Measurements from ENCODE around the gene GLYATL3.
"Not testable (repeated sequence)": the region's sequence is repeated elsewhere in the genome, so short reads cannot be mapped to it uniquely, and the experiment has no call there.

The GLYATL3 gene

GRCh38 chr6:49464691-49465090, 35.0 kb upstream of the GLYATL3 start:
- Histone ChIP-seq H2BK5ac (ENCODE audit: low read depth, low read length, poor library complexity, severe bottlenecking) (no peak overlapping the region), H3K18ac (ENCODE audit: low read depth in 1 of 2, low read length in 2 of 2) (no peak overlapping the region), H4K91ac (ENCODE audit: low read length) (no peak overlapping the region), H2BK15ac (ENCODE audit: low read depth, poor library complexity, severe bottlenecking) (no peak overlapping the region), H3K27ac (ENCODE audit: low read length, poor library complexity, severe bottlenecking) (no peak overlapping the region), H2BK12ac (ENCODE audit: low read length in 2 of 2) (no peak overlapping the region), H3K4me1 (ENCODE audit: control insufficient read depth, insufficient read depth, low read depth, low read length) (peaks cover 3% of the 10 kb centered on the region), H4K8ac (ENCODE audit: low read length) (no peak overlapping the region), H3K9ac (ENCODE audit: low read length) (no peak overlapping the region), H3K4ac (ENCODE audit: low read depth in 1 of 2, low read length in 2 of 2) (no peak overlapping the region), H2AK5ac (ENCODE audit: low read length, severe bottlenecking) (no peak overlapping the region), H3K4me2 (ENCODE audit: low read length, poor library complexity, severe bottlenecking) (no peak overlapping the region), H3K23ac (ENCODE audit: low read length in 2 of 2) (no peak overlapping the region), H2AFZ (ENCODE audit: low read depth, low read length) (no peak overlapping the region), H3K79me1 (replicated peaks; ENCODE audit: low read length, poor library complexity, severe bottlenecking) (peaks cover 31% of the 10 kb centered on the region), H3K27me3 (ENCODE audit: control insufficient read depth in 1 of 2, insufficient read depth in 1 of 2, low read length in 2 of 2) (no peaks in the 10 kb centered on the region), H3K36me3 (ENCODE audit: control insufficient read depth in 1 of 2, insufficient read depth in 2 of 2, low read depth in 1 of 2, low read length in 2 of 2) (no peaks in the 10 kb centered on the region), H2BK120ac (ENCODE audit: low read depth, low read length) (no peak overlapping the region), H3K14ac (ENCODE audit: low read length in 2 of 2) (no peak overlapping the region), H3K4me3 (ENCODE audit: insufficient read depth in 1 of 2, low read depth in 1 of 2, low read length in 2 of 2) (no peak overlapping the region), H3K9me3 (ENCODE audit: control insufficient read depth, low read length) (no peaks in the 10 kb centered on the region)
- no peak for DNase-seq
- 98% methylated on average over 1 of the region's 2 CpGs for WGBS

GRCh38 chr6:49468042-49468441, 31.7 kb upstream of the GLYATL3 start:
- Histone ChIP-seq H2BK120ac (ENCODE audit: low read depth, low read length) (no peak overlapping the region), H2BK5ac (ENCODE audit: low read depth, low read length, poor library complexity, severe bottlenecking) (no peak overlapping the region), H3K18ac (ENCODE audit: low read depth in 1 of 2, low read length in 2 of 2) (no peak overlapping the region), H3K4me2 (ENCODE audit: low read length, poor library complexity, severe bottlenecking) (no peak overlapping the region), H2AK5ac (ENCODE audit: low read length, severe bottlenecking) (no peak overlapping the region), H3K27me3 (ENCODE audit: control insufficient read depth in 1 of 2, insufficient read depth in 1 of 2, low read length in 2 of 2) (no peaks in the 10 kb centered on the region), H3K9ac (ENCODE audit: low read length) (no peak overlapping the region), H4K8ac (ENCODE audit: low read length) (no peak overlapping the region), H3K4ac (ENCODE audit: low read depth in 1 of 2, low read length in 2 of 2) (no peak overlapping the region), H3K23ac (ENCODE audit: low read length in 2 of 2) (no peak overlapping the region), H2AFZ (ENCODE audit: low read depth, low read length) (no peak overlapping the region), H3K4me1 (ENCODE audit: control insufficient read depth, insufficient read depth, low read depth, low read length) (no peaks in the 10 kb centered on the region), H4K91ac (ENCODE audit: low read length) (no peak overlapping the region), H3K27ac (ENCODE audit: low read length, poor library complexity, severe bottlenecking) (no peak overlapping the region), H3K79me1 (replicated peaks; ENCODE audit: low read length, poor library complexity, severe bottlenecking) (peaks cover 20% of the 10 kb centered on the region), H3K9me3 (ENCODE audit: control insufficient read depth, low read length) (no peaks in the 10 kb centered on the region), H2BK15ac (ENCODE audit: low read depth, poor library complexity, severe bottlenecking) (no peak overlapping the region), H2BK12ac (ENCODE audit: low read length in 2 of 2) (no peak overlapping the region), H3K4me3 (ENCODE audit: insufficient read depth in 1 of 2, low read depth in 1 of 2, low read length in 2 of 2) (no peak overlapping the region), H3K14ac (ENCODE audit: low read length in 2 of 2) (no peak overlapping the region), H3K36me3 (ENCODE audit: control insufficient read depth in 1 of 2, insufficient read depth in 2 of 2, low read depth in 1 of 2, low read length in 2 of 2) (peaks cover 0 to 3% of the 10 kb centered on the region in 2 experiments)
- no peak for DNase-seq
- WGBS: 95% methylated on average over 9 of the region's 9 CpGs

- not testable (repeated sequence) for H2AK5ac ChIP-seq (ENCODE audit: low read length, severe bottlenecking); H4K91ac ChIP-seq (ENCODE audit: low read length); H3K18ac ChIP-seq (ENCODE audit: low read depth in 1 of 2, low read length in 2 of 2); H2BK120ac ChIP-seq (ENCODE audit: low read depth, low read length); H4K8ac ChIP-seq (ENCODE audit: low read length); H2BK12ac ChIP-seq (ENCODE audit: low read length in 2 of 2); H3K27ac ChIP-seq (ENCODE audit: low read length, poor library complexity, severe bottlenecking); H3K9ac ChIP-seq (ENCODE audit: low read length); H2BK5ac ChIP-seq (ENCODE audit: low read depth, low read length, poor library complexity, severe bottlenecking); H3K4me3 ChIP-seq (ENCODE audit: insufficient read depth in 1 of 2, low read depth in 1 of 2, low read length in 2 of 2); H2BK15ac ChIP-seq (ENCODE audit: low read depth, poor library complexity, severe bottlenecking); H3K9me3 ChIP-seq (ENCODE audit: control insufficient read depth, low read length); H3K14ac ChIP-seq (ENCODE audit: low read length in 2 of 2); H3K36me3 ChIP-seq (ENCODE audit: control insufficient read depth in 1 of 2, insufficient read depth in 2 of 2, low read depth in 1 of 2, low read length in 2 of 2); H3K4me1 ChIP-seq (ENCODE audit: control insufficient read depth, insufficient read depth, low read depth, low read length); H3K23ac ChIP-seq (ENCODE audit: low read length in 2 of 2); H3K4ac ChIP-seq (ENCODE audit: low read depth in 1 of 2, low read length in 2 of 2); DNase-seq; H3K79me1 ChIP-seq (replicated peaks; ENCODE audit: low read length, poor library complexity, severe bottlenecking); H2AFZ ChIP-seq (ENCODE audit: low read depth, low read length); H3K27me3 ChIP-seq (ENCODE audit: control insufficient read depth in 1 of 2, insufficient read depth in 1 of 2, low read length in 2 of 2); H3K4me2 ChIP-seq (ENCODE audit: low read length, poor library complexity, severe bottlenecking)
- 100% methylated on average over 1 of the region's 2 CpGs for WGBS
Observed at GRCh38 chr6:49476564-49476963, 23.2 kb upstream of the GLYATL3 start.

GRCh38 chr6:49479308-49479970, 20.3 kb upstream of the GLYATL3 start:
- Histone ChIP-seq H4K91ac (ENCODE audit: low read length) (no peak overlapping the region), H3K79me1 (replicated peaks; ENCODE audit: low read length, poor library complexity, severe bottlenecking) (no peaks in the 10 kb centered on the region), H3K27me3 (ENCODE audit: control insufficient read depth in 1 of 2, insufficient read depth in 1 of 2, low read length in 2 of 2) (no peaks in the 10 kb centered on the region), H2AFZ (ENCODE audit: low read depth, low read length) (no peak overlapping the region), H3K4me1 (ENCODE audit: control insufficient read depth, insufficient read depth, low read depth, low read length) (no peaks in the 10 kb centered on the region), H4K8ac (ENCODE audit: low read length) (no peak overlapping the region), H2BK5ac (ENCODE audit: low read depth, low read length, poor library complexity, severe bottlenecking) (no peak overlapping the region), H3K27ac (ENCODE audit: low read length, poor library complexity, severe bottlenecking) (no peak overlapping the region), H3K4me2 (ENCODE audit: low read length, poor library complexity, severe bottlenecking) (no peak overlapping the region), H3K18ac (ENCODE audit: low read depth in 1 of 2, low read length in 2 of 2) (no peak overlapping the region), H2BK120ac (ENCODE audit: low read depth, low read length) (no peak overlapping the region), H2BK15ac (ENCODE audit: low read depth, poor library complexity, severe bottlenecking) (no peak overlapping the region), H3K36me3 (ENCODE audit: control insufficient read depth in 1 of 2, insufficient read depth in 2 of 2, low read depth in 1 of 2, low read length in 2 of 2) (peaks cover 0 to 8% of the 10 kb centered on the region in 2 experiments), H3K4ac (ENCODE audit: low read depth in 1 of 2, low read length in 2 of 2) (no peak overlapping the region), H3K23ac (ENCODE audit: low read length in 2 of 2) (no peak overlapping the region), H3K4me3 (ENCODE audit: insufficient read depth in 1 of 2, low read depth in 1 of 2, low read length in 2 of 2) (no peak overlapping the region), H2BK12ac (ENCODE audit: low read length in 2 of 2) (no peak overlapping the region), H2AK5ac (ENCODE audit: low read length, severe bottlenecking) (no peak overlapping the region), H3K9me3 (ENCODE audit: control insufficient read depth, low read length) (no peaks in the 10 kb centered on the region), H3K14ac (ENCODE audit: low read length in 2 of 2) (no peak overlapping the region), H3K9ac (ENCODE audit: low read length) (no peak overlapping the region)
- WGBS: 100% methylated on average over 1 of the region's 3 CpGs
- peak; percentile 45 for DNase-seq

All from mesenchymal stem cell (in vitro differentiated cells and primary cell).